Inflammatory macrophage treated with lipopolysaccharide for 1 hour (primary cell): ENCODE results near the gene TSPAN17.

Source experiments
- DNase-seq, 2 donors: peaks; one replicate each; pipeline ENCODE4 v3.0.0-alpha.2; 2020 to 2022

The TSPAN17 gene

GRCh38 chr5:176624142-176624541 lies 23.1 kb upstream of the TSPAN17 start:
- DNase-seq, result no peak

GRCh38 chr5:176624938-176625337 lies 22.3 kb upstream of the TSPAN17 start:
- no peak for DNase-seq

GRCh38 chr5:176625512-176625911 lies 21.8 kb upstream of the TSPAN17 start:
- DNase-seq, result no peak

- no peak for DNase-seq
Measured at GRCh38 chr5:176625966-176626875, 21.1 kb upstream of the TSPAN17 start.

GRCh38 chr5:176626876-176627236 lies 20.4 kb upstream of the TSPAN17 start:
- DNase-seq, result no peak

- no peak for DNase-seq
Measured at GRCh38 chr5:176627582-176627981, 19.7 kb upstream of the TSPAN17 start.

GRCh38 chr5:176628406-176629228 lies 18.7 kb upstream of the TSPAN17 start:
- no peak for DNase-seq

- DNase-seq, result no peak
Measured at GRCh38 chr5:176629317-176629852, 17.9 kb upstream of the TSPAN17 start.

- no peak for DNase-seq
Measured at GRCh38 chr5:176629853-176630680, 17.2 kb upstream of the TSPAN17 start, which contains the start of the genes EIF4E1B and SNCB. TSS of gene EIF4E1B (plus strand) at chr5:176630675. CDS start at chr5:176642788, 12,113 bp downstream. TSS of gene SNCB (minus strand) at chr5:176630534. CDS start at chr5:176629654, 880 bp downstream.

GRCh38 chr5:176630681-176631222 lies 16.5 kb upstream of the TSPAN17 start:
- DNase-seq, result no peak

GRCh38 chr5:176631383-176632200 lies 15.7 kb upstream of the TSPAN17 start:
- DNase-seq, result no peak

- no peak for DNase-seq
Measured at GRCh38 chr5:176632745-176633144, 14.5 kb upstream of the TSPAN17 start.

GRCh38 chr5:176633598-176633997 lies 13.7 kb upstream of the TSPAN17 start:
- DNase-seq, result no peak

GRCh38 chr5:176636426-176636825 lies 10.9 kb upstream of the TSPAN17 start:
- no peak for DNase-seq

- DNase-seq, result no peak
Measured at GRCh38 chr5:176637556-176637955, 9.7 kb upstream of the TSPAN17 start.

GRCh38 chr5:176638437-176638836 lies 8.8 kb upstream of the TSPAN17 start:
- DNase-seq, result no peak

- DNase-seq, result no peak
Measured at GRCh38 chr5:176639208-176639607, 8.1 kb upstream of the TSPAN17 start.

- DNase-seq, result no peak
Measured at GRCh38 chr5:176639981-176640380, 7.3 kb upstream of the TSPAN17 start.

GRCh38 chr5:176640616-176641015 lies 6.7 kb upstream of the TSPAN17 start:
- DNase-seq, result no peak

- no peak for DNase-seq
Measured at GRCh38 chr5:176642675-176643490, 4.4 kb upstream of the TSPAN17 start.
